T-helper 1 cell treated with Interleukin-12 subunit alpha and Interleukin-12 subunit beta and Interleukin-4 antibody, amounts not matched to agents 30 ng/mL and 1 ng/mL, for 36 hours (primary cell): ENCODE results near the gene SH2D2A. TPM values are rescaled to one million over a fixed set of nuclear protein-coding genes. Genes with fewer than 3 reads are reported as not detected.

Experiments used
- intact Hi-C: fragments of 100-400 bp; cut with micrococcal nuclease; formaldehyde crosslinking; loops from one replicate; pipeline ENCODE4 v1.15.1; 2024
- total RNA-seq: library from RNA; stranded (reverse); gene quantifications from 2 replicates; pipeline ENCODE4 v1.2.3, GENCODE V29; 2022

Gene SH2D2A
- total RNA-seq, 1 donor from 2014 or later = 234 TPM

- intact Hi-C loops = loop anchor here (1.0 to 2.0 kb wide), 4 partner anchors 9 to 32 kb away; partner anchors contain the start of genes NTRK1 and SH2D2A
Observed at GRCh38 chr1:156848461-156849150, 32.0 kb upstream of the SH2D2A start.

GRCh38 chr1:156847591-156848460, 31.2 kb upstream of the SH2D2A start:
- intact Hi-C loops = loop anchor here (1.0 to 2.0 kb wide), 4 partner anchors 9 to 32 kb away; partner anchors contain the start of genes NTRK1 and SH2D2A

- intact Hi-C loops = no loop called here
Observed at GRCh38 chr1:156846643-156847042, 30.0 kb upstream of the SH2D2A start.

- intact Hi-C loops = no loop called here
Observed at GRCh38 chr1:156845953-156846545, 29.4 kb upstream of the SH2D2A start.

- intact Hi-C loops = no loop called here
Observed at GRCh38 chr1:156845055-156845952, 28.7 kb upstream of the SH2D2A start.

DNA sequence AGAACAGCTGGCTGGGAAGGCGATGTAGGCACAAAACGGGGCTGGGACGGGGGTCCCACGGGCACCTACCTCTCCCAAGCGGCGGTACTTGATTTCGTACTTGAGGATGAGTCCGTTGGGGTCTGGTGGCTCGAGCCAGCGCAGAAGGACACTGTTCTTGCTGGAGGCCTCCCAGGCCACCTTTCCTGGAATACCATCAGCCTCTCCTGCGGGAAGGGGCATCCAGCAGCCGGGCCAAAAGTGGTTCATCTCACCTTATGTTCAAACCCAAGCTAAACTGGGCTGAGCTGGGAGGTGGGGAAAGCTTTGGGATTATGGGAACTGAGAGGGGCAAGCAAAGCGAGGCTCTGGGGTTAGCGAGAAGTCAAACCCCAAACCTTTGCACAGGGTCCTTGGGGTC, 28.0 kb upstream of the SH2D2A start:
- intact Hi-C loops = no loop called here

- intact Hi-C loops = no loop called here
Observed at GRCh38 chr1:156844102-156844501, 27.5 kb upstream of the SH2D2A start.

DNA sequence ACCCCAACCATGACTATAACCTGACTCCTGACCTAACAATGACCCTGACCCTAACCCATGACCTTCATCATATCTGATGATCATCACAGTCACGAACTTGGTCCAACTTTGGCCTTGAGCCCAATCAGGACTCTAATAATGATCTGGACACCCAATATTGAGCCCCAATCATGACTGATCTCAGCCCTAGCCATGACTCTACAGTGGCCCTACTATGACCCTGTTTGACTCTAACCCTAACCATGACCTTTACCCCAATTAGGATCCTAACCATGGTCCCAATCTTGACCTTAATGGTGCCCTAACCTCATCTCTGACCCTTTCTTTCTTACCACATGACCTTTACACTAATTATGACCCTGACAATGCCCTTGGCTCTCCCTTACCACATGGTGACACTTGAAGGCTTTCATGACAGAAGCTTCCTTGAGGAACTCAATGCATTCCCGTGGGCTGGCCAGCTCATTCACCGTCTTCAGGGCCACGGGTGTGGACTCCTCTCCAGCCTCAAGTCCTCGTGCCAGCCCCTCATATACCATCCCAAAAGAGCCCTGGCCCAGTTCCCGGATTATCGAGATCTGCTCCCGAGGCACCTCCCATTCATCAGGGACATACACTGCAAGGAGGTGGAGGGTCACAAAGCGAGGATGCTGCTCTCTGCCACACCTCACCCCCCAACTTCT, 26.1 kb upstream of the SH2D2A start:
- intact Hi-C loops = no loop called here

GRCh38 chr1:156841295-156841855, 24.7 kb upstream of the SH2D2A start:
- intact Hi-C loops = no loop called here

DNA sequence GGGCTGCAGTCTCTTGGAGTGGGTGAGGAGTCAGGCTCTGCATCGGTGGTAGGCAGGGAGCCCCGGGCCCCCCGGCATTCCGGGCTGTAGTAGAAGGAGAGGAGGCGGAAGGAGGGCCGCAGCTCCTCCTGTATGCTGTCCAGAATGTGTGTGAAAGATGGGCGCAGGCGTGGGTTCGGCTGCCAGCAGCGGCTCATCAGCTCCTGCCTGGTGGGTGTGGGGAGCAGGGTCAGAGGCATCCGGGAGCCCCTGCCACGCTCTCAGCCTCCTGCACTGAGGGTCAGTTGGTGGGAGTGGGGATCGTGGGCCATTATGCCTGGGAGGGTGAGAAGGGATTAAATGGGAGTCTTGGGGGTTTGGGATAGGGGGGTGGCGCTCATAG, 24.2 kb upstream of the SH2D2A start:
- intact Hi-C loops = no loop called here

- intact Hi-C loops = no loop called here
Observed at GRCh38 chr1:156840186-156840897, 23.7 kb upstream of the SH2D2A start.

DNA sequence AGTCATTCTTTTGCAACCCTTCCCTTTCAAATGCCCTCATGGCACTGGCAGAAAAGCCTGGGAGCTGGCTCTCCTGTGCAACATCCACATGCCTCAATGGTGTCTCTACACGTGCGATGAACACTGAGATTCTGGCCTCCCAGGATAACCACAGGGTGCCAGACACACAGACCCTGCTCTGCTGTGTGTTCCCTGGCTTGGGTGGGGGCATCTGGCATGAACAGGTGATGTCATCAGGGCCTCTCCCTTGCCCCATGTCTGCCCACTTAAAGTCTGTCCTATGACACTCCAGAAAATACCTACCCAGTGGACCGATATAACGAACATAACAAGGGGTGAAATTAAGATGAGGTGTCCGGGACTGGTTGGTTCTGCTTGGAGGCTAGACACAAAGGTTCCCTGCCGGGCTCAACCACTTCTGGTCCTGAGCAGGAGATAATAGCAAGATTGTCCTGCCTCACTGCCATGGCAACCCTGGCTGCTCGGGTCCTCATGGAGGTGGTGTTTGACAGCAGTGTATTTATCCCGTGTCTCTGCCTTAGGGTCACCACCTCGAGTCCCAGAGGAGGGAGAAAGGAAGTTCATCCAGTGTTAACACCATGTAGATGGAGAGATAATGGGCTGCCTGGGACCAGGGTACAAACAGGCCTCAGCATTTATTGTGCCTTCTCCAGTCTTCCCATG, 22.9 kb upstream of the SH2D2A start:
- intact Hi-C loops = loop anchor here (1.0 to 5.0 kb wide), 5 partner anchors 9 to 298 kb away; partner anchors contain the start of genes ETV3 and NTRK1

- intact Hi-C loops = loop anchor here (1.0 to 5.0 kb wide), 5 partner anchors 9 to 298 kb away; partner anchors contain the start of genes ETV3 and NTRK1
Observed at GRCh38 chr1:156838972-156839371, 22.3 kb upstream of the SH2D2A start.

DNA sequence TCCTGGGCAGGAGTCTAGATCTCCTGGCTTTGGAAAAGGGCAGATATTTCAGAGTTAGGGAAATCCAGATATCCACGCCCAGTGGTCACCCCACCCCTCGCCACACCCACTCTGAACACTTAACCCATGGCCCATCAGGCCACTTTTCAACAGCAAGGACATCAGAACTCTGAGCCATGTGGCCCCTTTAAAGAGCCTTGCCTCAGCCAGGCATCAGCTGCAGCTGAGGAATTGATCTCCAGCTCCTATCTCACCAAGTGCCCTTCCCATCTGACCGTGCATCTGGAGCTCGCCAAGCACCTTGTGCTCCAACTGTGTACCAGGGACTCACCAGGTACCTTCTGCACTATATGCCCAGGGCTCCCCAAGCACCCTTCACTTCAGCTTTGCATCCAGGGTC, 20.2 kb upstream of the SH2D2A start:
- intact Hi-C loops = loop anchor here (1.0 to 5.0 kb wide), 2 partner anchors 21 to 300 kb away; partner anchors contain the start of genes ETV3 and SH2D2A

GRCh38 chr1:156836041-156836654, 19.5 kb upstream of the SH2D2A start:
- intact Hi-C loops = loop anchor here (1.0 to 5.0 kb wide), 2 partner anchors 20 to 301 kb away; partner anchors contain the start of genes ETV3 and SH2D2A

DNA sequence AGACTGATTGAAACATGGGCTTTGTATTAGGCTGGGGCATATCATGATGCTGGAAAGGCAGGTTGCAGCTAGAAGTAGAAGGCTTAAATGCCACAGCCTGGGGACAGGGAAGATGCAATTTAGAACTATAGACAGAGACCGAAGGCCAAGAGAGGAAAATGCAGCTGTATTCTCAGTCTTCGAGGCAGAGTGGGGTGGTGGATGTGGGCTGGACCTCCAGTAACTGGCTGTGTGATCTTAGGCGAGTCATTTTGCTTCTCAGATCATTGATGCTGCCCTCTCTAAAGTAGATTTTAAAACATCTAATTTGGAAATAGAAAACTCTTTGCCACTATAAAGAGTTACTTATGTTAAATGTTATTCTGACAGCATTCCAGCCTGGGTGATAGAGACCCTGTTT, 17.7 kb upstream of the SH2D2A start:
- intact Hi-C loops = loop anchor here (2.0 kb wide), 1 partner anchor 14 kb away; no protein-coding TSS in a partner anchor

- intact Hi-C loops = loop anchor here (2.0 kb wide), 1 partner anchor 15 kb away; no protein-coding TSS in a partner anchor
Observed at GRCh38 chr1:156833603-156834002, 17.0 kb upstream of the SH2D2A start.

DNA sequence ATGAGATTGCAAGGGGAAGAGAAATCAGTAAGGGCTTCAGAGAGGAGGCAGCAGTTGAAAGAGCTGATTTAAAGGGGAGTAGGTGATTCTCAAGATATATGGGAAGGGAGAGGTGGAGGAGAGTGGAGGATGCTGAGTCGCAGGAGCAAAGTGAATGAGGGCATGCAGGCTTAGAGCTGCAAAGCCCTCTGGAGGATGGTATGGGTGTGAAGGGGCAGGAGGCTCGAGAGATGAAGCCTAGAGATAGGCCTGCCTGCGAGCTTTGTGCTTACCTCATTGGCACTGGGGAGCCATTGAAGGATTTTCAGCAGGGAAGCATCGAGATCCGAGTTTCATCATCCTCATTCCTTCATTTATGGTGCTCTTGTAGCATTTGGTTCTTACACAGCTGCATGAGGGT, 15.8 kb upstream of the SH2D2A start:
- intact Hi-C loops = no loop called here
